ENCODE data around the gene CUTA. TPM values are rescaled to one million over a fixed set of nuclear protein-coding genes. Genes with fewer than 3 reads are reported as not detected.

CUTA gene
- total RNA-seq, 2 experiments from 2014 or later, result 190 to 198 TPM

GRCh38 chr6:33427585-33428223 lies 9.8 kb upstream of the CUTA start:
- H3K4me3 Mint-ChIP-seq, result peak overlapping the region; percentile 83
- no peaks in the 10 kb centered on the region for H3K27me3 Mint-ChIP-seq
- CTCF ChIA-PET, result no interaction called here
- DNase-seq, result peak; percentile 65
- H3K9me3 Mint-ChIP-seq, result no peaks in the 10 kb centered on the region
- H3K27ac Mint-ChIP-seq, result peak overlapping the region; percentile 89
- peaks cover 63% of the 10 kb centered on the region for H3K4me1 Mint-ChIP-seq (ENCODE audit: low read depth)
- intact Hi-C loops (cut with micrococcal nuclease), result no loop called here
- POLR2A ChIA-PET, result interaction anchor here (1.8 kb wide), 1 partner anchor 35 kb away, joined by 7 read pairs; the partner anchor contains the start of gene KIFC1
- H3K36me3 Mint-ChIP-seq, result peaks cover 8% of the 10 kb centered on the region

- DNase-seq, result peak; percentile 44
- intact Hi-C loops (cut with micrococcal nuclease), result loop anchor here (1.0 kb wide), 2 partner anchors 9 to 36 kb away; partner anchors contain the start of genes CUTA and KIFC1
- peaks cover 7% of the 10 kb centered on the region for H3K36me3 Mint-ChIP-seq
- no peaks in the 10 kb centered on the region for H3K27me3 Mint-ChIP-seq
- peak overlapping the region; percentile 89 for H3K27ac Mint-ChIP-seq
- peaks cover 56% of the 10 kb centered on the region for H3K4me1 Mint-ChIP-seq (ENCODE audit: low read depth)
- peak overlapping the region; percentile 83 for H3K4me3 Mint-ChIP-seq
- no peaks in the 10 kb centered on the region for H3K9me3 Mint-ChIP-seq
- CTCF ChIA-PET, result interaction anchor here (0.6 to 2.0 kb wide), 12 partner anchors 10 to 155 kb away, joined by 3 to 21 read pairs (median 6); partner anchors contain the start of genes B3GALT4, KIFC1, VPS52 and ZBTB9
- POLR2A ChIA-PET, result interaction anchor here (0.8 to 2.7 kb wide), 6 partner anchors 10 to 195 kb away, joined by 3 to 24 read pairs (median 5); partner anchors contain the start of genes CUTA, KIFC1, ZBTB22 and ZBTB9
Observed at GRCh38 chr6:33426590-33427511, 8.9 kb upstream of the CUTA start.

GRCh38 chr6:33425668-33426577 lies 8.0 kb upstream of the CUTA start:
- DNase-seq, result peak; percentile 93
- POLR2A ChIA-PET, result interaction anchor here (0.8 to 2.7 kb wide), 6 partner anchors 9 to 196 kb away, joined by 3 to 24 read pairs (median 5); partner anchors contain the start of genes CUTA, KIFC1, ZBTB22 and ZBTB9
- CTCF ChIA-PET, result interaction anchor here (0.6 to 2.0 kb wide), 15 partner anchors 9 to 177 kb away, joined by 3 to 21 read pairs (median 4); partner anchors contain the start of genes B3GALT4, KIFC1 and ZBTB9
- H3K27ac Mint-ChIP-seq, result peak overlapping the region; percentile 89
- no peaks in the 10 kb centered on the region for H3K27me3 Mint-ChIP-seq
- peaks cover 56% of the 10 kb centered on the region for H3K4me1 Mint-ChIP-seq (ENCODE audit: low read depth)
- H3K36me3 Mint-ChIP-seq, result peaks cover 7% of the 10 kb centered on the region
- intact Hi-C loops (cut with micrococcal nuclease), result loop anchor here (1.0 kb wide), 3 partner anchors 8 to 35 kb away; partner anchors contain the start of genes CUTA and KIFC1
- no peaks in the 10 kb centered on the region for H3K9me3 Mint-ChIP-seq
- peak overlapping the region; percentile 83 for H3K4me3 Mint-ChIP-seq

- H3K36me3 Mint-ChIP-seq, result peaks cover 7% of the 10 kb centered on the region
- no peaks in the 10 kb centered on the region for H3K27me3 Mint-ChIP-seq
- peak overlapping the region; percentile 89 for H3K27ac Mint-ChIP-seq
- H3K4me1 Mint-ChIP-seq (ENCODE audit: low read depth), result peaks cover 47% of the 10 kb centered on the region
- peak overlapping the region; percentile 83 for H3K4me3 Mint-ChIP-seq
- CTCF ChIA-PET, result interaction anchor here (1.0 to 2.0 kb wide), 11 partner anchors 8 to 176 kb away, joined by 3 to 21 read pairs (median 5); partner anchors contain the start of genes B3GALT4, KIFC1 and ZBTB9
- intact Hi-C loops (cut with micrococcal nuclease), result loop anchor here (1.0 kb wide), 1 partner anchor 15 kb away; no protein-coding TSS in a partner anchor
- DNase-seq, result no peak
- H3K9me3 Mint-ChIP-seq, result no peaks in the 10 kb centered on the region
- POLR2A ChIA-PET, result interaction anchor here (1.4 to 2.7 kb wide), 5 partner anchors 8 to 146 kb away, joined by 4 to 24 read pairs (median 6); partner anchors contain the start of genes CUTA, KIFC1, ZBTB22 and ZBTB9
Observed at GRCh38 chr6:33424855-33425667, 7.2 kb upstream of the CUTA start.

GRCh38 chr6:33423777-33424176 lies 5.9 kb upstream of the CUTA start:
- Mint-ChIP-seq H3K9me3 (no peaks in the 10 kb centered on the region), H3K36me3 (peaks cover 7% of the 10 kb centered on the region), H3K27ac (peak overlapping the region; percentile 89), H3K4me3 (peak overlapping the region; percentile 83), H3K27me3 (no peaks in the 10 kb centered on the region), H3K4me1 (ENCODE audit: low read depth) (peaks cover 45% of the 10 kb centered on the region)
- ChIA-PET CTCF (interaction anchor here (1.0 kb wide), 1 partner anchor 12 kb away, joined by 3 read pairs; no protein-coding TSS in a partner anchor), POLR2A (no interaction called here)
- no peak for DNase-seq
- intact Hi-C loops (cut with micrococcal nuclease), result no loop called here

- no peak overlapping the region for H3K27ac Mint-ChIP-seq
- H3K4me1 Mint-ChIP-seq (ENCODE audit: low read depth), result peaks cover 46% of the 10 kb centered on the region
- peaks cover 19% of the 10 kb centered on the region for H3K36me3 Mint-ChIP-seq
- intact Hi-C loops (cut with micrococcal nuclease), result no loop called here
- ChIA-PET POLR2A (no interaction called here), CTCF (no interaction called here)
- no peaks in the 10 kb centered on the region for H3K9me3 Mint-ChIP-seq
- peak overlapping the region; percentile 23 for H3K4me3 Mint-ChIP-seq
- DNase-seq, result no peak
- H3K27me3 Mint-ChIP-seq, result no peaks in the 10 kb centered on the region
Observed at GRCh38 chr6:33421344-33421643, 3.4 kb upstream of the CUTA start.

- Mint-ChIP-seq H3K36me3 (peaks cover 23% of the 10 kb centered on the region), H3K4me3 (peak overlapping the region; percentile 51), H3K4me1 (ENCODE audit: low read depth) (peaks cover 51% of the 10 kb centered on the region), H3K27me3 (no peaks in the 10 kb centered on the region), H3K9me3 (no peaks in the 10 kb centered on the region), H3K27ac (no peak overlapping the region)
- no peak for DNase-seq
- intact Hi-C loops (cut with micrococcal nuclease), result no loop called here
- POLR2A ChIA-PET, result no interaction called here
- CTCF ChIA-PET, result no interaction called here
Observed at GRCh38 chr6:33420491-33421343, 2.8 kb upstream of the CUTA start.

- Mint-ChIP-seq H3K36me3 (peaks cover 27% of the 10 kb centered on the region), H3K9me3 (no peaks in the 10 kb centered on the region), H3K4me3 (peak within 1 kb of the TSS; percentile 94), H3K4me1 (ENCODE audit: low read depth) (peaks cover 53% of the 10 kb centered on the region), H3K27me3 (no peaks in the 10 kb centered on the region), H3K27ac (peak within 1 kb of the TSS; percentile 99)
- intact Hi-C loops (cut with micrococcal nuclease), result loop anchor here (2.0 to 10.0 kb wide), 9 partner anchors 121 to 1225 kb away; partner anchors contain the start of genes BRD2, GPSM3, PBX2 and PSMB8
- ChIA-PET POLR2A (interaction anchor here (0.6 to 1.8 kb wide), 4 partner anchors 9 to 102 kb away, joined by 3 to 6 read pairs (median 4); partner anchors contain the start of genes KIFC1, ZBTB22 and ZBTB9), CTCF (interaction anchor here (0.7 to 1.7 kb wide), 5 partner anchors 9 to 170 kb away, joined by 3 to 9 read pairs (median 4); no protein-coding TSS in a partner anchor)
- DNase-seq, result peak; percentile 66
Observed at GRCh38 chr6:33419580-33420490, 1.9 kb upstream of the CUTA start, which contains the start of gene SYNGAP1. Gene SYNGAP1 (plus strand): TSS chr6:33420065. CDS start chr6:33420265, 200 bp downstream.

Measured in activated CD4-positive, alpha-beta memory T cell treated with anti-CD3 and anti-CD28 coated beads for 36 hours (primary cell).